IPS-18c (cell line): ENCODE measurements around the gene CDK3.

Experiments used
- H3K4me3 ChIP-seq: 2 replicates; pipeline ENCODE4 v1.7.0; 2013; ENCODE audit warnings: low read depth, mild to moderate bottlenecking, low read length, moderate library complexity; ENCODE audit not compliant: insufficient read depth
- H3K9me3 ChIP-seq: one replicate; pipeline ENCODE4 v1.6.1; 2013; ENCODE audit warnings: mild to moderate bottlenecking, low read length, moderate library complexity; ENCODE audit not compliant: control insufficient read depth, insufficient read depth

CDK3 gene

GRCh38 chr17:76008630-76009425, 8.2 kb downstream of the CDK3 start:
- no peaks in the 10 kb centered on the region for H3K9me3 ChIP-seq
- no peak overlapping the region for H3K4me3 ChIP-seq

- Histone ChIP-seq H3K4me3 (no peak overlapping the region; the same call in 1 of the 2 replicates), H3K9me3 (no peaks in the 10 kb centered on the region)
Measured at GRCh38 chr17:76009447-76009846, 8.8 kb downstream of the CDK3 start.

DNA sequence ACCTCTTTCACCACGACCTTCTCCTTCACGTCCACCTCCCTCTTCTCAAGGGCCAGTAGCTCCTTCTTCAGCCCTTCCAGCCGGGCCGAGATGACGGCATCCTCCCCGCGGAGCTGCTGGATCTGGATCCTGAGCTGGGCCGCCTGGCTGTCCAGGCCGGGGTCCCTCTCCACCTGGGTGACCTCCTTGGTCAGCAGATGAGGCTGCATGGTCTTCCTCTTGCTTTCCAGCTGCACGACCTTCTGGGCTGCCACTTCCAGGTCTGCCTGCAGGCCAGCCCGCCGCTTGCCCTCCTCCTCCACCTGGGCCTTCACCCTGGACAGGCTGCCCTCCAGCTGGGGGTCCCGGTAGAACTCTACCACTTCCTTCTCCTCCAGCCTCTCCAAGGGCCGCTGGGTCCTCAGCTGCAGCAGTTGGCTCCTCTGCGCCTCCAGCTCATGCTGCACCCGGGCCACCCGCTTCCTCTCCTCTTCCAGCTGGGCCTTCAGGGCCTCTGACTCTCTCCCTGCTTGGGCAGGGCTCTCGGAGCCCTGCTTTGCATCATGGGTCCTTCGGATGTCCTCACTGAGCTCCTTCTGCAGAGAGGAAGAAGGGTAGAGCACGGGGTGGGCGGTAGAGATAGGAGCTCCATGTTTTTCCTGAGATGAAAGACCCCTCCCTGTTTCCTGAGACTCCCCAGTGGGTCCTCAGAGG, 9.5 kb downstream of the CDK3 start:
- no peak overlapping the region for H3K4me3 ChIP-seq
- H3K9me3 ChIP-seq = no peaks in the 10 kb centered on the region

- Histone ChIP-seq H3K9me3 (no peaks in the 10 kb centered on the region), H3K4me3 (no peak overlapping the region)
Measured at GRCh38 chr17:76011951-76012350, 11.3 kb downstream of the CDK3 start.

DNA sequence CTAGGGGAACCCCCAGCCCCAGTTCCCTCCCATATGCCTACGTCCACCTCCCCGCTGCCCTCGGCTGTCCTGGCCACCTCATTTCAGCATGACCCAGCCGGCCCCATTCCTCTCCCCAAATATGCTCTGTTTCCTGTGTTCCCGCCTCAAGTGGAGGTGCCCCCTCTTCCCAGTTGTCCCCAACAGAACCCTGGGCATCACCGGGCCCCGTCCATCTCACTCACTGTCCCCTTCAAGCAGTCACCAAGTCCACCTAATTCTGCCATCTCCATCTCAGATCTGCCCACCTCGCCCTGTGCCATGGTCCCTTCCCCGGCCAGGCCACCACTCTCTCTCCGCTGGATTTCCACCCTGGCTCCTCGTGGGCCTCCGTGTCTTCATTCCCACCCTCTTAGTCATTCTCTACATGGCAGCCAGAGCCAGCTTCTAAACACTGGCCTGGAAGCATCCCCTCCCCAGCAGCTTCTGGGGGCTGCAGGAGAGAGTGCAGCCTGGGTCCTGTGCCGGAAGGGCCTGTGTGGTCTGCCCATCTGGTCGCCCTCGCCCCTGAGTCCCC, 12.8 kb downstream of the CDK3 start:
- no peak overlapping the region for H3K4me3 ChIP-seq

GRCh38 chr17:76014100-76014924, 13.7 kb downstream of the CDK3 start:
- no peak overlapping the region for H3K4me3 ChIP-seq

More for the DNA sequence above, 12.8 kb downstream of the CDK3 start:
- H3K9me3 ChIP-seq = no peaks in the 10 kb centered on the region

DNA sequence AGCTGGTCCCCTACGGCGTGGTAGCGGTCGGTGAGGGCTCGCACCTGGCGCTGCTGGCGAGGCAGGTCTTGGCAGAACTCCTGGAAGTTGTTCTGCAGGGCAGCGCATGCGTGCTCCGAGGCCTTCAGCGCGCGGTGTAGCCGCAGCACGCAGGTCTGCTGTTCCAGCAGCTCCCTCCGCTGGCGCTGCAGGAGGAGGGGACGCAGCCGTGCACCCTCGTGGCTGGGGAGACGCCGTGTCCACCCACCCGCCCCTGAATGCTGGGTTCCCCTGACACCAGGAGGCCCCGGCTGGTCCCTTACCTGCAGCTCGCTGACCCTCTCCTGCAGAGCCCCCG, 14.2 kb downstream of the CDK3 start:
- H3K9me3 ChIP-seq = no peaks in the 10 kb centered on the region
- no peak overlapping the region for H3K4me3 ChIP-seq

More at GRCh38 chr17:76014100-76014924, 13.7 kb downstream of the CDK3 start:
- H3K9me3 ChIP-seq = no peaks in the 10 kb centered on the region

GRCh38 chr17:76017481-76018339, 17.1 kb downstream of the CDK3 start:
- no peaks in the 10 kb centered on the region for H3K9me3 ChIP-seq
- H3K4me3 ChIP-seq = no peak overlapping the region

DNA sequence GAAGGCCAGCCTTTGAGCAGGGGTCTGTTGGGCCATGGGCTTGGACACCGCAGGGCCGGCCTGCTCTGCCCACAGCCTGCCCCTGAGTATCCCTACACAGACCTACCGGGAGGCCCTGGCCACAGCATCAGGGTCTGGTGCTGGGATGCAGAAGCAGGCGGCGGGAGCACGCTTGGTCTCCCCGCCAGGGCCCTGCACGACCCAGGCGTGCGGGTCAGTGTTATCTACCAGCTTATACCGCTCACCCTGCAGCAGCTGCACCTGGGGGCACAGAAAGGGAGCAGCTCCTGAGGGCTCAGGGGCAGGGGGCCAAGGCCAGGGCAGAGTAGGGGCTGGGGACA, 17.7 kb downstream of the CDK3 start:
- no peaks in the 10 kb centered on the region for H3K9me3 ChIP-seq
- no peak overlapping the region for H3K4me3 ChIP-seq

DNA sequence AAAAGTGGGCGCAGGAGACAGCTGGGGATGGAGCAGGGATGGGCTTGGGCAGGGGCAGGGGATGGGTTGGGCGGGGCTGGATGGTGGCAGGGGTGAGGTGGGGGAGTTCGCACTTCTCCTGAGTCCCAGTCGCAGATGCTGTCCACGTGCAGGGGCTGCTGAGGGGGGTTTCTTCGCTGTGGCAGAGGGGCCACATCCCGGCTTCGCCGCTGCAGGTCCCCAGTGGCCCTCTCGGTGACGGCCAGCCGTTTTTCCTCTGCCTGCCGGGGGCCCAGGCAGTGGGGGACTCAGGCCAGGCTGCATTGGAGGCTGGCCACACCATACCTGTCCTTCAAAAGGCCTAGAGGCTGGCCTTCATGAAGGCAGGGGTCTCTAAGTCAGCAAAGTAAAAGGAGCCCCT, 18.1 kb downstream of the CDK3 start:
- Histone ChIP-seq H3K4me3 (no peak overlapping the region), H3K9me3 (no peaks in the 10 kb centered on the region)

- Histone ChIP-seq H3K9me3 (no peaks in the 10 kb centered on the region), H3K4me3 (no peak overlapping the region)
Measured at GRCh38 chr17:76019833-76020467, 19.3 kb downstream of the CDK3 start.

DNA sequence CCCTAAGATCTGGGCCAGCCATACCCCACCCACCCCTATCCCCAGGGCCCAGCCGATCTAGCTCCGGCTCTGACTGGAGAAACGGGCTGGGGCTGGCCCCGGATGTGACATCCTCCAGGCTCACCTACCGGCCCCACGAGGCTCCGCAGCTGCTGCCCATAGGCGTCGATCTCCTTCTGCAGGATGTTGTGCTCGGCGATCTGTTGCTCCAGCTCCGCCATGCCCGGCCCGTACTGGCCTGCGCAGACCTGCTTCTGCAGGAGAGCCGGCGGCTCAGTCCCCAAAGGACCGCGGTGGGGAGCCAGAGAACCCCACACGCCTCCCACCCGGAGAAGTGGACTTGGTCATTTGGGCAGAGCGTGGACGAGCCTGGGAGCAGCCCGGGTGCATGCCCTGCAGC, 21.6 kb downstream of the CDK3 start:
- Histone ChIP-seq H3K4me3 (no peak overlapping the region), H3K9me3 (no peaks in the 10 kb centered on the region)

- Histone ChIP-seq H3K9me3 (peaks cover 1% of the 10 kb centered on the region), H3K4me3 (no peak overlapping the region)
Measured at GRCh38 chr17:76022973-76023899, 22.6 kb downstream of the CDK3 start.

- H3K4me3 ChIP-seq = no peak overlapping the region
- H3K9me3 ChIP-seq = peaks cover 2% of the 10 kb centered on the region
Measured at GRCh38 chr17:76023900-76024237, 23.2 kb downstream of the CDK3 start.

- H3K4me3 ChIP-seq = no peak overlapping the region
- peaks cover 2% of the 10 kb centered on the region for H3K9me3 ChIP-seq
Measured at GRCh38 chr17:76024353-76024752, 23.7 kb downstream of the CDK3 start.

DNA sequence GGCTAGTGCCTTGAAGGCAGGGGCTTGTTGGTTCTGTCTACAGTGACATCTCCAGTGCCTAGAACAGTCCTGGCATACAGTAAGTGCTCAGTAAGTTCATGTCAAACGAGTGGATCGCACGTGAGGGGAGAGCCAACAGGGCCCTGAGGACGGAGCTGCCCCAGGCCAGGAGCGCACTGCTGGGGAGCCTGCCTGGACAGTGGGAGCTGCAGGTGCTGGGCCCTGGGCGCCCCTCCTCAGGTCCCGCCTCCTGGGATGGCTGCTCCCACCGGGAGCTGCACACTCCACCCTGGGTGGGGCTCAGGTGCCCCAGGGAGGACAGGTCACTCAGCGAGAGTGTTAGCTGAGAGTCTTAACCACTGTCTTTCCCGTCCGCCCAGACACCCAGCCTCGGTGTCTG, 24.6 kb downstream of the CDK3 start:
- Histone ChIP-seq H3K9me3 (peaks cover 2% of the 10 kb centered on the region), H3K4me3 (no peak overlapping the region)
